ENCODE results near the gene APMAP.
A peak's percentile ranks its signal among the peaks of the same experiment; 100 is the strongest.

DNA sequence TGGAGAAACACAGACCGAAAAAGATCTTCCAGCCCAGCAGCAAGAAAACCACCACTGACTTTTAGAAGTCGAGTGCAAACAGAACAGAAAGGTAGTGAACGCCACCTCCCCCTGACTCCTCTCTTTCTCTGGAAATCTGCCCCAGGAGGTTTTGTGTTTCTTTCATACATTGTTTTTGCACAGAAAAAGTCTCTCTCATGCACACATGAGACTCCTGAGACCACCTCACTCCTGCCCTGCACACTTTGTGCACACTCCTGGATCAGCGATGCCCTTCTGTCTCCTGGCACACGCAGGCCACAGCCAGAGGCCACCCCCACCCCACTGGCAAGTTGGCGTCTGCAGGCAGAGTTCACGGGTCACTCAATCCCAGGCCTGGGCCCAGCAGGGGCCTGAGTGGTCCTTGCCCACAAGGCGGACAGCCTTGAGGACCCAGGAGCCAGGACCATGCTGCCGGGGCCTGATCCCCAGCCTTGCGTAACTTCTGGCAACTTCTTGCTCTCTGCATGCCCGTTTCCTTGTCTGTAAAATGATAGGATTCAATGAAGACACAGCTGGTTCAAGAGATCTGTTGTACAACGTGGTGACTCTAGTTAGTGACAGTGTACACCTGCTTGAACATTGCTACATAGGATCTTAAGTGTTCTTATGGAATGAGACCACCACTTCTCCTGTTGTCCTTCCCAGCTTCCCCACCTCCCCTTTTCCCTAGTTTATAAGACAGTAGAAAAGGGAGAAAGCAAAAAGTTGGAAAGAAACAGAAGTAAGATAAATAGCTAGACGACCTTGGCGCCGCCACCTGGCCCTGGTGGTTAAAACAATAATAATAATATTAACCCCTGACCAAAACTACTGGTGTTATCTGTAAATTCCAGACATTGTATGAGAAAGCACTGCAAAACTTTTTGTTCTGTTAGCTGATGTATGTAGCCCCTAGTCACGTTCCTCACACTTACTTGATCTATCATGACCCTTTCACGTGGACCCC lies 73.7 kb downstream of the APMAP start:
- TF ChIP-seq, protein P1, sequence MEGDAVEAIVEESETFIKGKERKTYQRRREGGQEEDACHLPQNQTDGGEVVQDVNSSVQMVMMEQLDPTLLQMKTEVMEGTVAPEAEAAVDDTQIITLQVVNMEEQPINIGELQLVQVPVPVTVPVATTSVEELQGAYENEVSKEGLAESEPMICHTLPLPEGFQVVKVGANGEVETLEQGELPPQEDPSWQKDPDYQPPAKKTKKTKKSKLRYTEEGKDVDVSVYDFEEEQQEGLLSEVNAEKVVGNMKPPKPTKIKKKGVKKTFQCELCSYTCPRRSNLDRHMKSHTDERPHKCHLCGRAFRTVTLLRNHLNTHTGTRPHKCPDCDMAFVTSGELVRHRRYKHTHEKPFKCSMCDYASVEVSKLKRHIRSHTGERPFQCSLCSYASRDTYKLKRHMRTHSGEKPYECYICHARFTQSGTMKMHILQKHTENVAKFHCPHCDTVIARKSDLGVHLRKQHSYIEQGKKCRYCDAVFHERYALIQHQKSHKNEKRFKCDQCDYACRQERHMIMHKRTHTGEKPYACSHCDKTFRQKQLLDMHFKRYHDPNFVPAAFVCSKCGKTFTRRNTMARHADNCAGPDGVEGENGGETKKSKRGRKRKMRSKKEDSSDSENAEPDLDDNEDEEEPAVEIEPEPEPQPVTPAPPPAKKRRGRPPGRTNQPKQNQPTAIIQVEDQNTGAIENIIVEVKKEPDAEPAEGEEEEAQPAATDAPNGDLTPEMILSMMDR (IDR thresholded peaks at IDR 0.05; ENCODE audit: low read depth, low read length), result peak; percentile 25
- no peak for TF ChIP-seq EZH2phosphoT487 (IDR thresholded peaks at IDR 0.05; ENCODE audit: low read depth)

Measured in OCI-LY3 (cell line).